ENCODE results near the gene GINS3. TPM values are rescaled to one million over a fixed set of nuclear protein-coding genes. Genes with fewer than 3 reads are reported as not detected.

GINS3 gene
- total RNA-seq, result 1 to 10 TPM in 3 of 4 donors, under 1 TPM in 1; 0.77 to 5.9 (median 5.0) TPM

GRCh38 chr16:58392215-58393137 is at the start of gene GINS3:
GINS3 (plus strand) TSS chr16:58392471; CDS start chr16:58392602, 131 bp downstream.
- intact Hi-C loops (cut with DNase I; ENCODE audit: low total_unique reads), result no loop called here
- TF ChIP-seq POLR2A (IDR thresholded peaks at IDR 0.05), result no peak
- TF ChIP-seq, protein P1, sequence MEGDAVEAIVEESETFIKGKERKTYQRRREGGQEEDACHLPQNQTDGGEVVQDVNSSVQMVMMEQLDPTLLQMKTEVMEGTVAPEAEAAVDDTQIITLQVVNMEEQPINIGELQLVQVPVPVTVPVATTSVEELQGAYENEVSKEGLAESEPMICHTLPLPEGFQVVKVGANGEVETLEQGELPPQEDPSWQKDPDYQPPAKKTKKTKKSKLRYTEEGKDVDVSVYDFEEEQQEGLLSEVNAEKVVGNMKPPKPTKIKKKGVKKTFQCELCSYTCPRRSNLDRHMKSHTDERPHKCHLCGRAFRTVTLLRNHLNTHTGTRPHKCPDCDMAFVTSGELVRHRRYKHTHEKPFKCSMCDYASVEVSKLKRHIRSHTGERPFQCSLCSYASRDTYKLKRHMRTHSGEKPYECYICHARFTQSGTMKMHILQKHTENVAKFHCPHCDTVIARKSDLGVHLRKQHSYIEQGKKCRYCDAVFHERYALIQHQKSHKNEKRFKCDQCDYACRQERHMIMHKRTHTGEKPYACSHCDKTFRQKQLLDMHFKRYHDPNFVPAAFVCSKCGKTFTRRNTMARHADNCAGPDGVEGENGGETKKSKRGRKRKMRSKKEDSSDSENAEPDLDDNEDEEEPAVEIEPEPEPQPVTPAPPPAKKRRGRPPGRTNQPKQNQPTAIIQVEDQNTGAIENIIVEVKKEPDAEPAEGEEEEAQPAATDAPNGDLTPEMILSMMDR (IDR thresholded peaks at IDR 0.05), result peak in 1 of 4 experiments; percentile 15
- Histone ChIP-seq H3K27ac (peak within 1 kb of the TSS; percentile 80 to 85), H3K27me3 (no peaks in the 10 kb centered on the region), H3K9me3 (no peaks in the 10 kb centered on the region), H3K4me3 (peak within 1 kb of the TSS; percentile 84 to 88), H3K36me3 (no peaks in the 10 kb centered on the region), H3K4me1 (no peaks in the 10 kb centered on the region)
- peak; percentile 83 to 90 for DNase-seq

- Histone ChIP-seq H3K36me3 (no peaks in the 10 kb centered on the region), H3K27me3 (no peaks in the 10 kb centered on the region), H3K9me3 (no peaks in the 10 kb centered on the region), H3K4me3 (no peak overlapping the region), H3K4me1 (no peaks in the 10 kb centered on the region), H3K27ac (no peak overlapping the region)
- DNase-seq, result no peak
- intact Hi-C loops (cut with DNase I; ENCODE audit: low total_unique reads), result no loop called here
- TF ChIP-seq, protein P1 (IDR thresholded peaks at IDR 0.05), result no peak
- TF ChIP-seq POLR2A (IDR thresholded peaks at IDR 0.05), result no peak
Measured at GRCh38 chr16:58343562-58343961, 48.7 kb upstream of the GINS3 start.

- H3K4me3 ChIP-seq, result no peak overlapping the region
- H3K27me3 ChIP-seq, result no peaks in the 10 kb centered on the region
- no peak for TF ChIP-seq POLR2A (IDR thresholded peaks at IDR 0.05)
- TF ChIP-seq, protein P1 (IDR thresholded peaks at IDR 0.05), result peak in 2 of 4 experiments; percentile 6 to 16
- DNase-seq, result no peak
- no peak overlapping the region for H3K27ac ChIP-seq
- H3K4me1 ChIP-seq, result no peaks in the 10 kb centered on the region
- H3K9me3 ChIP-seq, result no peaks in the 10 kb centered on the region
- H3K36me3 ChIP-seq, result no peaks in the 10 kb centered on the region
- intact Hi-C loops (cut with DNase I; ENCODE audit: low total_unique reads), result loop anchor here (5.0 kb wide), 1 partner anchor 142 kb away; no protein-coding TSS in a partner anchor
Measured at GRCh38 chr16:58345574-58346354, 46.5 kb upstream of the GINS3 start.

- intact Hi-C loops (cut with DNase I; ENCODE audit: low total_unique reads), result loop anchor here (5.0 kb wide), 1 partner anchor 140 kb away; no protein-coding TSS in a partner anchor
- DNase-seq, result no peak
- Histone ChIP-seq H3K27me3 (no peaks in the 10 kb centered on the region), H3K4me1 (no peaks in the 10 kb centered on the region), H3K27ac (no peak overlapping the region), H3K9me3 (no peaks in the 10 kb centered on the region), H3K36me3 (no peaks in the 10 kb centered on the region), H3K4me3 (no peak overlapping the region)
- TF ChIP-seq POLR2A (IDR thresholded peaks at IDR 0.05), result no peak
- TF ChIP-seq, protein P1 (IDR thresholded peaks at IDR 0.05), result no peak
Measured at GRCh38 chr16:58346831-58347371, 45.4 kb upstream of the GINS3 start.

Measured in uterus (tissue), 4 donors.